GM23338 (cell line): Measurements from ENCODE around the gene MPP1. TPM values are rescaled to one million over a fixed set of nuclear protein-coding genes. Genes with fewer than 3 reads are reported as not detected.

ENCODE experiments used
- ATAC-seq: fragments of 200-7000 bp; cut with Tn5 transposase; 3 replicates; pipeline ENCODE4 v1.9.1; 2020
- DNase-seq: peaks from one replicate; pipeline ENCODE4 v3.0.0-alpha.2; 2015; ENCODE audit warnings: low spot score
- H2AFZ ChIP-seq: fragments of 200-600 bp; sonication (generic); 2 replicates; pipeline ENCODE4 v1.8.0; 2016; ENCODE audit warnings: antibody characterized with exemption, mild to moderate bottlenecking, moderate library complexity
- H3F3A ChIP-seq: fragments of 200-600 bp; sonication (generic); replicated peaks from 2 replicates; pipeline ENCODE4 v1.8.0; 2017; ENCODE audit warnings: antibody characterized with exemption, mixed run types, low read depth
- H3K27ac ChIP-seq: fragments of 200-600 bp; sonication (generic); 2 replicates; pipeline ENCODE4 v1.6.1; 2016; ENCODE audit warnings: low read depth
- H3K27me3 ChIP-seq: fragments of 200-600 bp; sonication (generic); 2 replicates; pipeline ENCODE4 v1.8.0; 2016; ENCODE audit warnings: mild to moderate bottlenecking, mixed run types, moderate library complexity; ENCODE audit not compliant: insufficient read depth
- H3K36me3 ChIP-seq: fragments of 200-600 bp; sonication (generic); 2 replicates; pipeline ENCODE4 v1.8.0; 2016; ENCODE audit warnings: mild to moderate bottlenecking; ENCODE audit not compliant: insufficient read depth
- H3K4me1 ChIP-seq: fragments of 200-600 bp; sonication (generic); 2 replicates; pipeline ENCODE4 v1.8.0; 2016; ENCODE audit warnings: mild to moderate bottlenecking, moderate library complexity; ENCODE audit not compliant: insufficient read depth
- H3K4me2 ChIP-seq: fragments of 200-600 bp; sonication (generic); 2 replicates; pipeline ENCODE4 v1.7.1; 2017; ENCODE audit warnings: mixed run types
- H3K4me3 ChIP-seq: fragments of 200-600 bp; sonication (generic); 2 replicates; pipeline ENCODE4 v1.6.1; 2016; ENCODE audit warnings: mixed run types
- H3K79me2 ChIP-seq: fragments of 200-600 bp; sonication (generic); replicated peaks from 2 replicates; pipeline ENCODE4 v1.8.0; 2017; ENCODE audit warnings: mild to moderate bottlenecking; ENCODE audit not compliant: insufficient read depth
- H3K9me2 ChIP-seq: fragments of 200-600 bp; sonication (generic); 2 replicates; pipeline ENCODE4 v1.8.0; 2017; ENCODE audit not compliant: insufficient read depth
- H4K20me1 ChIP-seq: fragments of 200-600 bp; sonication (generic); replicated peaks from 2 replicates; pipeline ENCODE4 v1.8.0; 2017; ENCODE audit warnings: mild to moderate bottlenecking; ENCODE audit not compliant: insufficient read depth
- H3K27ac Mint-ChIP-seq: 2 replicates; pipeline ENCODE4 v1.8.0; 2020; ENCODE audit warnings: inconsistent platforms, mild to moderate bottlenecking, moderate library complexity, mixed read lengths
- H3K27me3 Mint-ChIP-seq: 3 replicates; pipeline ENCODE4 v1.8.0; 2022; ENCODE audit warnings: low read depth, mild to moderate bottlenecking, moderate library complexity, mixed read lengths, inconsistent platforms; ENCODE audit not compliant: insufficient read depth, poor library complexity
- H3K36me3 Mint-ChIP-seq: 3 replicates; pipeline ENCODE4 v1.8.0; 2021; ENCODE audit warnings: low read depth, mild to moderate bottlenecking, inconsistent platforms, moderate library complexity, mixed read lengths
- H3K4me1 Mint-ChIP-seq: 3 replicates; pipeline ENCODE4 v1.8.0; 2020; ENCODE audit warnings: mild to moderate bottlenecking, inconsistent platforms, mixed read lengths
- H3K4me3 Mint-ChIP-seq: 3 replicates; pipeline ENCODE4 v1.8.0; 2021; ENCODE audit warnings: moderate library complexity, mild to moderate bottlenecking, inconsistent platforms, mixed read lengths
- H3K9me3 Mint-ChIP-seq: 3 replicates; pipeline ENCODE4 v1.8.0; 2020; ENCODE audit warnings: moderate library complexity, mild to moderate bottlenecking, inconsistent platforms, mixed read lengths
- CREB1 ChIP-seq: fragments of 250-450 bp; sonication (Bioruptor Pico); IDR thresholded peaks from 2 replicates; pipeline ENCODE4 v1.5.0; 2020; ENCODE audit warnings: low read depth, mild to moderate bottlenecking, moderate library complexity
- EZH2 ChIP-seq: fragments of 200-600 bp; sonication (generic); IDR thresholded peaks from one replicate; pipeline ENCODE4 v1.8.0; 2017; ENCODE audit warnings: antibody characterized with exemption, mild to moderate bottlenecking, low read depth; ENCODE audit not compliant: unreplicated experiment
- NANOG ChIP-seq: IDR thresholded peaks from 2 replicates; pipeline ENCODE4 v1.6.1; 2016; ENCODE audit warnings: antibody characterized with exemption, borderline replicate concordance
- POLR2AphosphoS5 ChIP-seq: IDR thresholded peaks from 2 replicates; pipeline ENCODE4 v1.6.1; 2016; ENCODE audit warnings: antibody characterized with exemption, low read depth
- REST ChIP-seq: IDR thresholded peaks from one replicate; pipeline ENCODE4 v1.6.1; 2018; ENCODE audit warnings: antibody characterized with exemption; ENCODE audit not compliant: unreplicated experiment
- STAT1 ChIP-seq: IDR thresholded peaks from one replicate; pipeline ENCODE4 v1.6.1; 2016; ENCODE audit warnings: antibody characterized with exemption; ENCODE audit not compliant: unreplicated experiment
- ZNF114 ChIP-seq: fragments of 250-450 bp; sonication (Bioruptor Pico); IDR thresholded peaks from 2 replicates; pipeline ENCODE4 v1.5.0; 2020; ENCODE audit warnings: mild to moderate bottlenecking, moderate library complexity
- ZNF331 ChIP-seq: fragments of 250-450 bp; sonication (Bioruptor Pico); IDR thresholded peaks from 2 replicates; pipeline ENCODE4 v1.5.0; 2020; ENCODE audit warnings: low read depth, mild to moderate bottlenecking, moderate library complexity
- ZNF462 ChIP-seq: fragments of 250-450 bp; sonication (Bioruptor Pico); IDR thresholded peaks from 2 replicates; pipeline ENCODE4 v1.5.0; 2020; ENCODE audit warnings: mild to moderate bottlenecking, moderate library complexity
- polyA plus RNA-seq: library from polyadenylated mRNA; unstranded; fragments of >200 nt; fragmentation: Nextera tagmentation; extraction: Ambion mirVana; gene quantifications from 2 replicates; pipeline ENCODE4 v1.2.1, GENCODE V29; 2016
- total RNA-seq: library from RNA; depleted of rRNA; stranded (reverse); fragments of >200 nt; shearing (Covaris generic); gene quantifications from 2 replicates; pipeline ENCODE4 v1.2.3, GENCODE V29; 2014

Gene MPP1
- total and polyA plus RNA-seq, 2 experiments from 2014 or later, result 18.7 to 27.2 TPM

GRCh38 chrX:154834562-154834961, 29.3 kb upstream of the MPP1 start, which contains the start of gene SMIM9 (continued):
- TF ChIP-seq ZNF462 (CRISPR knock-in tag) (no peak), REST (no peak), ZNF114 (CRISPR knock-in tag) (no peak)

GRCh38 chrX:154833746-154834274, 28.5 kb upstream of the MPP1 start:
- no peaks in the 10 kb centered on the region for H3K9me3 Mint-ChIP-seq
- H3K4me2 ChIP-seq, result no peak overlapping the region
- no peak overlapping the region for H3K4me3 Mint-ChIP-seq
- no peaks in the 10 kb centered on the region for H3K79me2 ChIP-seq
- no peak overlapping the region for H3K27ac ChIP-seq
- H3K27ac Mint-ChIP-seq, result no peak overlapping the region
- no peaks in the 10 kb centered on the region for H3F3A ChIP-seq
- peaks cover 6% of the 10 kb centered on the region for H3K27me3 Mint-ChIP-seq
- H3K27me3 ChIP-seq, result no peaks in the 10 kb centered on the region
- no peak overlapping the region for H2AFZ ChIP-seq
- no peaks in the 10 kb centered on the region; the same call in 2 of the 3 replicates for H3K36me3 Mint-ChIP-seq
- H3K4me1 Mint-ChIP-seq, result peaks cover 7% of the 10 kb centered on the region; the same call in 2 of the 3 replicates
- ATAC-seq (no peak), DNase-seq (no peak)
- H3K4me3 ChIP-seq, result no peak overlapping the region
- H3K4me1 ChIP-seq, result no peaks in the 10 kb centered on the region
- H4K20me1 ChIP-seq, result no peaks in the 10 kb centered on the region
- H3K36me3 ChIP-seq, result no peaks in the 10 kb centered on the region
- H3K9me2 ChIP-seq, result no peaks in the 10 kb centered on the region
- TF ChIP-seq EZH2 (no peak), CREB1 (CRISPR knock-in tag) (no peak), NANOG (no peak), ZNF331 (no peak), POLR2AphosphoS5 (no peak), STAT1 (no peak)
